SU-DHL-6 (cell line): ENCODE measurements around the gene MED28.

Source experiments
- EZH2phosphoT487 ChIP-seq: fragments of 200-600 bp; sonication (generic), shearing (Covaris generic); conservative IDR thresholded peaks from 2 replicates; pipeline ENCODE4 v1.6.1; 2018; ENCODE audit warnings: mild to moderate bottlenecking, antibody characterized with exemption, low read length, moderate library complexity, mixed read lengths
- TF ChIP-seq, protein P1 (sequence below): fragments of 200-600 bp; sonication (generic); IDR thresholded peaks from one replicate; pipeline ENCODE4 v1.5.1; 2017; ENCODE audit warnings: antibody characterized with exemption, mild to moderate bottlenecking, low read length, moderate library complexity; ENCODE audit not compliant: insufficient read depth, poor library complexity, severe bottlenecking

- TF ChIP-seq, protein P1, sequence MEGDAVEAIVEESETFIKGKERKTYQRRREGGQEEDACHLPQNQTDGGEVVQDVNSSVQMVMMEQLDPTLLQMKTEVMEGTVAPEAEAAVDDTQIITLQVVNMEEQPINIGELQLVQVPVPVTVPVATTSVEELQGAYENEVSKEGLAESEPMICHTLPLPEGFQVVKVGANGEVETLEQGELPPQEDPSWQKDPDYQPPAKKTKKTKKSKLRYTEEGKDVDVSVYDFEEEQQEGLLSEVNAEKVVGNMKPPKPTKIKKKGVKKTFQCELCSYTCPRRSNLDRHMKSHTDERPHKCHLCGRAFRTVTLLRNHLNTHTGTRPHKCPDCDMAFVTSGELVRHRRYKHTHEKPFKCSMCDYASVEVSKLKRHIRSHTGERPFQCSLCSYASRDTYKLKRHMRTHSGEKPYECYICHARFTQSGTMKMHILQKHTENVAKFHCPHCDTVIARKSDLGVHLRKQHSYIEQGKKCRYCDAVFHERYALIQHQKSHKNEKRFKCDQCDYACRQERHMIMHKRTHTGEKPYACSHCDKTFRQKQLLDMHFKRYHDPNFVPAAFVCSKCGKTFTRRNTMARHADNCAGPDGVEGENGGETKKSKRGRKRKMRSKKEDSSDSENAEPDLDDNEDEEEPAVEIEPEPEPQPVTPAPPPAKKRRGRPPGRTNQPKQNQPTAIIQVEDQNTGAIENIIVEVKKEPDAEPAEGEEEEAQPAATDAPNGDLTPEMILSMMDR, result no peak
- TF ChIP-seq EZH2phosphoT487, result no peak
Measured at GRCh38 chr4:17665852-17666251, 51.4 kb downstream of the MED28 start.
